Sigmoid colon (tissue), 7 donors: ENCODE measurements around the gene SPPL2B. TPM values are rescaled to one million over a fixed set of nuclear protein-coding genes. Genes with fewer than 3 reads are reported as not detected.
"Not testable (repeated sequence)": the region's sequence is repeated elsewhere in the genome, so short reads cannot be mapped to it uniquely, and the experiment has no call there.

Experiments
- DNase-seq: peaks from one replicate; pipeline ENCODE4 v3.0.0-alpha.2; 2019
- H3K27ac ChIP-seq, 4 donors: fragments of 200-600 bp; sonication (generic); one replicate each; pipeline ENCODE4 v1.5.1; 2016 to 2019; ENCODE audit warnings: mild to moderate bottlenecking in 1 of 4
- H3K27me3 ChIP-seq, 3 donors: fragments of 200-600 bp; sonication (generic); one replicate each; pipeline ENCODE4 v1.5.1; 2019; ENCODE audit warnings: mild to moderate bottlenecking in 1 of 3
- H3K36me3 ChIP-seq, 4 donors: fragments of 200-600 bp; sonication (generic); one replicate each; pipeline ENCODE4 v1.5.1; 2016 to 2019
- H3K4me1 ChIP-seq, 4 donors: fragments of 200-600 bp; sonication (generic); one replicate each; pipeline ENCODE4 v1.5.1; 2017 to 2019
- H3K4me3 ChIP-seq, 4 donors: fragments of 200-600 bp; sonication (generic); one replicate each; pipeline ENCODE4 v1.5.1; 2017 to 2019; ENCODE audit warnings: mild to moderate bottlenecking in 2 of 4, moderate library complexity in 1 of 4
- H3K9me3 ChIP-seq, 4 donors: fragments of 200-600 bp in 3 of 4; sonication (generic) in 3 of 4; one replicate each; pipeline versions ENCODE4 v1.5.1 to v1.6.1; 2013 to 2019
- CTCF ChIP-seq, 4 experiments: fragments of 450-650 bp in 3 of 4; fragments of 200-600 bp in 1 of 4; IDR thresholded peaks; one replicate each; pipeline ENCODE4 v1.5.1; 2016 to 2019; ENCODE audit warnings: antibody characterized with exemption in 4 of 4, mild to moderate bottlenecking in 3 of 4, moderate library complexity in 2 of 4
- EP300 ChIP-seq, 4 donors: sonication (generic); formaldehyde crosslinking; IDR thresholded peaks; one replicate each; pipeline ENCODE4 v1.6.1; 2017; ENCODE audit warnings: antibody characterized with exemption in 4 of 4
- POLR2A ChIP-seq, 2 donors: fragments of 450-650 bp; IDR thresholded peaks; one replicate each; pipeline ENCODE4 v1.6.1; 2016; ENCODE audit warnings: antibody characterized with exemption in 2 of 2, mild to moderate bottlenecking in 2 of 2, moderate library complexity in 2 of 2
- POLR2AphosphoS5 ChIP-seq, 4 donors: sonication (generic); formaldehyde crosslinking; IDR thresholded peaks; one replicate each; pipeline ENCODE4 v1.6.1; 2017; ENCODE audit warnings: antibody characterized with exemption in 4 of 4
- WGBS, 2 donors: extraction: QIAGEN DNeasy Blood & Tissue Kit; methylation state at CpG; one replicate each; pipeline ENCODE4 v1.1.7; 2013; 5-methylcytosine and 5-hydroxymethylcytosine counted together
- intact Hi-C: fragments of 100-400 bp; cut with DNase I; formaldehyde crosslinking; loops from one replicate; pipeline ENCODE4 v1.15.1; 2023
- polyA plus RNA-seq, 3 donors: library from polyadenylated mRNA; stranded (reverse); fragments of 200-250 nt; gene quantifications; one replicate each; pipeline ENCODE4 v1.2.3, GENCODE V29; 2013
- total RNA-seq, 4 donors: library from RNA; depleted of rRNA; stranded (reverse); fragments of >200 nt; gene quantifications; one replicate each; pipeline ENCODE4 v1.1.0, GENCODE V29; 2016
- donor health status: healthy with polysubstance abuse.
- donor health status: Bipolar disorder and iron deficiency.
- donor health status: healthy.

SPPL2B gene
- total and polyA plus RNA-seq, 7 donors: 6.0 to 145 (median 17.1) TPM

DNA sequence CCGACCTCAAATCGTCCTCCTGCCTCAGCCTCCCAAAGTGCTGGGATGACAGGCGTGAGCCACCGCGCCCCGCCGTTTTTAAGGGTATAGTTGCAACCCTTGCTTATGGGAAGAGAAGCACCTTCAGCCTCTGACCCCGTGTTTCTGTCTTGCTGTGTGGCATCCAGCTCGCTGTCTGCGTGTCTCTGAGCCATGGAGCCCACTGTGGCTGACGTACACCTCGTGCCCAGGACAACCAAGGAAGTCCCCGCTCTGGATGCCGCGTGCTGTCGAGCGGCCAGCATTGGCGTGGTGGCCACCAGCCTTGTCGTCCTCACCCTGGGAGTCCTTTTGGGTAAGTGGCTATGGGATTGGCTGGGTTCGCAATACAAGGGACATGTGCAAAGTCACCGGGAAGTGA lies 61.1 kb downstream of the SPPL2B start:
- no peak for DNase-seq
- Histone ChIP-seq H3K4me3 (no peak overlapping the region), H3K27me3 (peaks cover 0 to 22% (median 0%) of the 10 kb centered on the region in 3 donors), H3K36me3 (no peaks in the 10 kb centered on the region), H3K27ac (no peak overlapping the region), H3K4me1 (peaks cover 0 to 4% (median 2%) of the 10 kb centered on the region in 4 donors), H3K9me3 (no peaks in the 10 kb centered on the region)
- WGBS, 2 donors: 84 to 85% methylated on average over 21 of the region's 21 CpGs
- intact Hi-C loops: no loop called here
- no peak for TF ChIP-seq POLR2A (IDR thresholded peaks at IDR 0.05)
- no peak for TF ChIP-seq EP300 (IDR thresholded peaks at IDR 0.05)
- TF ChIP-seq CTCF (IDR thresholded peaks at IDR 0.05): no peak
- TF ChIP-seq POLR2AphosphoS5 (IDR thresholded peaks at IDR 0.05): no peak

- no peak overlapping the region for H3K27ac ChIP-seq
- no peak overlapping the region for H3K4me3 ChIP-seq
- no peaks in the 10 kb centered on the region for H3K4me1 ChIP-seq
- intact Hi-C loops: loop anchor here (2.0 kb wide), 3 partner anchors 116 to 234 kb away; partner anchors contain the start of genes PLEKHJ1 and SF3A2
- no peak for DNase-seq
- no peaks in the 10 kb centered on the region for H3K9me3 ChIP-seq
- H3K27me3 ChIP-seq: peaks cover 0 to 19% (median 4%) of the 10 kb centered on the region in 3 donors
- TF ChIP-seq CTCF (IDR thresholded peaks at IDR 0.05) (peak; percentile 59 to 82 (median 76)), POLR2A (IDR thresholded peaks at IDR 0.05) (no peak), EP300 (IDR thresholded peaks at IDR 0.05) (no peak)
- 5 to 7% methylated on average over 10 of the region's 10 CpGs for WGBS, 2 donors
- H3K36me3 ChIP-seq: no peaks in the 10 kb centered on the region
These were observed 62.7 kb downstream of the SPPL2B start for GRCh38 chr19:2391118-2391725.

- intact Hi-C loops: no loop called here
- TF ChIP-seq POLR2A (IDR thresholded peaks at IDR 0.05) (no peak), EP300 (IDR thresholded peaks at IDR 0.05) (no peak), POLR2AphosphoS5 (IDR thresholded peaks at IDR 0.05) (no peak), CTCF (IDR thresholded peaks at IDR 0.05) (no peak)
- 65 to 76% methylated on average over 7 of the region's 7 CpGs for WGBS, 2 donors
These were observed 63.9 kb downstream of the SPPL2B start for GRCh38 chr19:2392366-2392765.

DNA sequence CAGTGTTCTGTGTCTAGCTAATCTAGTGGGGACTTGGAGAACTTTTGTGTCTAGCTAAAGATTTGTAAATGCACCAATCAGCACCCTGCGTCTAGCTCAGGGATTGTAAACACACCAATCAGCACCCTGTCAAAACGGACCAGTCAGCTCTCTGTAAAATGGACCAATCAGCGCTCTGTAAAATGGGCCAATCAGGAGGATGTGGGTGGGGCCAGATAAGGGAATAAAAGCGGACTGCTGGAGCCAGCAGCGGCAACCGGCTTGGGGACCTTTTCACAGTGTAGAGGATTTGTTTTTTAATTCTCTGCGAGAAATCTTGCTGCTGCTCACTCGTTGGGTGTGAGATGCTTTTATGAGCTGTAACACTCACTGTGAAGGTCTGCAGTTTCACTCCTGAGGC lies 64.4 kb downstream of the SPPL2B start:
- WGBS, 2 donors: 84 to 86% methylated on average over 8 of the region's 8 CpGs
- DNase-seq, intact Hi-C loops, H3K27ac ChIP-seq, H3K36me3 ChIP-seq, H3K9me3 ChIP-seq, H3K4me1 ChIP-seq, H3K4me3 ChIP-seq: not testable (repeated sequence)
- H3K27me3 ChIP-seq: peaks cover 0 to 11% (median 4%) of the 10 kb centered on the region in 3 donors

More at GRCh38 chr19:2392366-2392765, 63.9 kb downstream of the SPPL2B start:
- Histone ChIP-seq H3K36me3 (no peaks in the 10 kb centered on the region), H3K27me3 (peaks cover 0 to 16% (median 4%) of the 10 kb centered on the region in 3 donors), H3K9me3 (no peaks in the 10 kb centered on the region), H3K27ac (no peak overlapping the region), H3K4me3 (no peak overlapping the region), H3K4me1 (no peaks in the 10 kb centered on the region)
- DNase-seq: no peak

- Histone ChIP-seq H3K27ac (peak overlapping the region in 1 of 4 donors; percentile 14), H3K36me3 (no peaks in the 10 kb centered on the region), H3K4me1 (no peaks in the 10 kb centered on the region), H3K27me3 (peaks cover 0 to 11% (median 4%) of the 10 kb centered on the region in 3 donors), H3K4me3 (no peak overlapping the region), H3K9me3 (no peaks in the 10 kb centered on the region)
- intact Hi-C loops: no loop called here
- WGBS, 2 donors: 44 to 63% methylated on average over 8 of the region's 8 CpGs
- no peak for DNase-seq
- TF ChIP-seq POLR2AphosphoS5 (IDR thresholded peaks at IDR 0.05) (no peak), CTCF (IDR thresholded peaks at IDR 0.05) (no peak), EP300 (IDR thresholded peaks at IDR 0.05) (no peak), POLR2A (IDR thresholded peaks at IDR 0.05) (no peak)
These were observed 65.6 kb downstream of the SPPL2B start for GRCh38 chr19:2394054-2394441.
